BLaER1 treated with 17β-estradiol and CSF1 and Interleukin-3, amounts not matched to agents 10 nM and 100 nM (cell line): ENCODE data around the gene CRLF1.
A peak's percentile ranks its signal among the peaks of the same experiment; 100 is the strongest.

Experiments used
- H3K27ac ChIP-seq, 11 experiments: shearing (Covaris generic); formaldehyde crosslinking; 2 replicates each; pipeline ENCODE4 v1.8.1; 2022
- H3K27me3 ChIP-seq, 11 experiments: shearing (Covaris generic); formaldehyde crosslinking; 2 replicates each; pipeline ENCODE4 v1.8.1; 2022
- H3K36me3 ChIP-seq, 11 experiments: shearing (Covaris generic); formaldehyde crosslinking; 2 replicates each; pipeline ENCODE4 v1.8.1; 2022
- H3K4me1 ChIP-seq, 10 experiments: shearing (Covaris generic); formaldehyde crosslinking; 2 replicates each; pipeline ENCODE4 v1.8.1; 2022
- H3K4me2 ChIP-seq, 11 experiments: shearing (Covaris generic); formaldehyde crosslinking; 2 replicates each; pipeline ENCODE4 v1.8.1; 2022
- H3K4me3 ChIP-seq, 10 experiments: shearing (Covaris generic); formaldehyde crosslinking; 2 replicates each; pipeline ENCODE4 v1.8.1; 2022
- H3K9ac ChIP-seq, 11 experiments: shearing (Covaris generic); formaldehyde crosslinking; 2 replicates each; pipeline ENCODE4 v1.8.1; 2022
- H3K9me3 ChIP-seq, 11 experiments: shearing (Covaris generic); formaldehyde crosslinking; replicated peaks in 1 of 11; 2 replicates each; pipeline ENCODE4 v1.8.1; 2022
- H4K20me1 ChIP-seq, 11 experiments: shearing (Covaris generic); formaldehyde crosslinking; 2 replicates each; pipeline ENCODE4 v1.8.1; 2022
- Cebpa-rat ChIP-seq, 11 experiments: shearing (Covaris generic); IDR thresholded peaks; 2 replicates each; pipeline ENCODE4 v1.8.1; 2022

The CRLF1 gene

DNA sequence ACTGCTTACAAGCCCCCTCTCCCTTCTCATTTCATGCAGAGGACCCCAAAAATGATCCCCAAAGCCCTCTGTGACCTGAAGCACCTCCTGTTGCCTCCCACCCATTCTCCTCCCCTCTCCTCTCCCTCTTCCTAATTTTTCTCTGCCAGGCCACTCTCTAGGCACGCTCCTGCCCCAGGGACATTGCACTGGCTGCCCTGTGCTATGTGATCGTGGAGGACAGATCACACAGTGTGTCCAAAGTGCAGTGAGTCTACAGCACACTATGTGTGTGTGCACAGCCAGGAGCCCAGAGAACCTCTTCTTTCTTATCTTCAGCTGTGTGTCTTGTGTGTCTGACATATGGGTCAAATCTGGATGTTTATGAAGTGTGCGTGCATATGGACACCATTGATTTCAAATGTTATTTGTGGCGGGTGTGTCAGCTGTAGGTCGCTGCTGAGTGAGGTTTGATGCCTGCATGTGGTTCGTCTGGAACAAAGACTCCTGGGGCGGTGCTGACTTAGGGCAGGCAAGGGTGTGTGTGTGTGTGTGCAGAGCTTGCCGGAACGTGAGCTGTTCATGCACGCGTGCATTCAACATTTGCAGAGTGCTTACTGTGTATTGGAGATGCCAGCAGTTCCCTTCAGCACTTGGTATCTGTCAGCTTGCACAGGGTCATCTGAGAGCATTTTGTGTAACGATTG, 28.2 kb upstream of the CRLF1 start:
- H3K4me2 ChIP-seq, result peak overlapping the region in 2 of 11 experiments; percentile 41 to 69; a peak in 2 of 22 replicates
- H3K36me3 ChIP-seq, result peaks cover 0 to 2% (median 0%) of the 10 kb centered on the region in 11 experiments; a peak in 2 of 22 replicates
- H3K4me3 ChIP-seq, result no peak overlapping the region
- no peaks in the 10 kb centered on the region for H3K9me3 ChIP-seq
- H4K20me1 ChIP-seq, result peaks cover 0 to 28% (median 7%) of the 10 kb centered on the region in 11 experiments; a peak in 8 of 22 replicates
- no peak overlapping the region for H3K27ac ChIP-seq
- no peak overlapping the region for H3K9ac ChIP-seq
- TF ChIP-seq Cebpa-rat (IDR thresholded peaks at IDR 0.05), result no peak
- H3K27me3 ChIP-seq, result no peaks in the 10 kb centered on the region
- H3K4me1 ChIP-seq, result peaks cover 15 to 42% (median 33%) of the 10 kb centered on the region in 10 experiments

DNA sequence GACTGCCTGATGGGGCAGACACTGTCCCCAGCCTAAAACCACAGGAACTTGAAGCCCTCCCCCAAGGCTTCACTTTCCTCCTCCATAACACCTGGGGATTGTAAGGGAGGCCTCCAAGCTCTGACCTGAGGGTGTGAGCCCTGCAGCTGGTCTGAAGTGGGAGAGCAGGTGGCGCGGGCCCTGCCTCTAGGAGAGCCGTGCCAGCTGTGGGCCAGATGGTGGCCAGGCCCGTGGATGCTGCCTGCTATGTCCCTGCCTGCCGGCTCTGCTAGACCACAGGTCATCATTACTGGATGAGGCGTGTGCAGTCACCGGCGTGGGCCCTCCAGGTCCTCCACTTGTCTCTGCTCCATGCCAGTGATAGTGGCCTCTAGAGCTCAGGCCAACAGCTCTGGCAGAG, 26.7 kb upstream of the CRLF1 start:
- no peak for TF ChIP-seq Cebpa-rat (IDR thresholded peaks at IDR 0.05)
- H3K36me3 ChIP-seq, result no peaks in the 10 kb centered on the region
- 0 out of 22 replicates have a peak overlapping the region, but pooled peaks of 1 of the 11 experiments have one; percentile 13 for H3K9ac ChIP-seq
- peaks cover 11 to 43% (median 30%) of the 10 kb centered on the region in 10 experiments for H3K4me1 ChIP-seq
- no peaks in the 10 kb centered on the region for H3K9me3 ChIP-seq
- no peak overlapping the region for H3K4me3 ChIP-seq
- peak overlapping the region in 7 of 11 experiments; percentile 20 to 66 (median 39); a peak in 11 of 22 replicates for H3K4me2 ChIP-seq
- H4K20me1 ChIP-seq, result peaks cover 0 to 14% (median 6%) of the 10 kb centered on the region in 11 experiments; a peak in 8 of 22 replicates
- H3K27me3 ChIP-seq, result no peaks in the 10 kb centered on the region
- H3K27ac ChIP-seq, result no peak overlapping the region

DNA sequence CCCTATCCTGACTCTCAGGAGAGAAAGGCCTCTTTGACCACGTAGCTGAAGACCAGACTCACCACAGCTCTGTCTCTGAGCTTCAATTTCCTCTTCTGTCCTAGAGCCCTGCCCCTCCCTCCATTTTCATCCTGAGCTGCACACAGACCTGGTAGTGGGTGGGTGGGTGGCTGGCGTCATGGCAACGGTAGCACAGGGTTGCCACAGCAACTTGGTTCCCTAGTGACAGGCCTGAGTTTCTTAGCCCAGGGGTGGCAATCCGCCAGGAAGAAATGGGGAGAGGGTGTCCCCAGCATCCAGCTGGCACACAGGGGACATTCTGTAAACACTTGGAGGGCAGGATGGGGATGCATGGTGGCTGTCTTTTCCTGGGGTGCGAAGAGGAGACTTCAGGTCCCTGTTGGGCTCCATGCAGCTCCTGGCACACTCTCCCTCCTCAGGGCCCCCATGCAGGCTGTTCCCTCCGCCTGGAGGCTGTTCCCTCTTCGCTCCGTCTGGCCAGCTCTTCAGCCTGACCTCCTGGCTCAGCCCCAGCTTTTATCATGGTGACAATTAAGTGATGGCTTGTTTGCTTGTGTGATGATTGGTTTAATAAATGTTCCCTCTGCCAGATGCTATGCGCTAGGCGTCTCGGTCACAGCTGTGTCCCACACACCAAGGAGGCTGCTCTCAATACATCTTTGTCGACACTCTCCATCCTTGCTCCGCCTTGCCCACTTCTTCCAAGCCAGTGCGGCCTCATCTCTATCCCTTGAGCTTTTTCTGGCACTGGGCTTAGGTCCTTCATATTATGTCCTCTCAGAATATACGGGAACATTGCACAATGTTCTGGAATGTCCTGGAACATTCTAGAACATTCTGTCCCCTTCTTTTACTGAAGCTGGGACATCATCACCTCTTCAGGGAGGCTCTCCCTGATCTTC, 22.8 kb upstream of the CRLF1 start:
- H3K27me3 ChIP-seq, result no peaks in the 10 kb centered on the region
- no peaks in the 10 kb centered on the region for H3K36me3 ChIP-seq
- 0 out of 22 replicates have a peak, but pooled peaks of 1 of the 11 experiments have one; percentile 10 for TF ChIP-seq Cebpa-rat (IDR thresholded peaks at IDR 0.05)
- H3K27ac ChIP-seq, result no peak overlapping the region
- peak overlapping the region in 7 of 11 experiments; percentile 5 to 31 (median 23); a peak in 8 of 22 replicates for H3K4me2 ChIP-seq
- H4K20me1 ChIP-seq, result no peaks in the 10 kb centered on the region; a peak in 1 of 22 replicates
- H3K9me3 ChIP-seq, result no peaks in the 10 kb centered on the region
- peaks cover 0 to 23% (median 10%) of the 10 kb centered on the region in 10 experiments; a peak in 14 of 20 replicates for H3K4me1 ChIP-seq
- H3K9ac ChIP-seq, result no peak overlapping the region
- H3K4me3 ChIP-seq, result no peak overlapping the region

DNA sequence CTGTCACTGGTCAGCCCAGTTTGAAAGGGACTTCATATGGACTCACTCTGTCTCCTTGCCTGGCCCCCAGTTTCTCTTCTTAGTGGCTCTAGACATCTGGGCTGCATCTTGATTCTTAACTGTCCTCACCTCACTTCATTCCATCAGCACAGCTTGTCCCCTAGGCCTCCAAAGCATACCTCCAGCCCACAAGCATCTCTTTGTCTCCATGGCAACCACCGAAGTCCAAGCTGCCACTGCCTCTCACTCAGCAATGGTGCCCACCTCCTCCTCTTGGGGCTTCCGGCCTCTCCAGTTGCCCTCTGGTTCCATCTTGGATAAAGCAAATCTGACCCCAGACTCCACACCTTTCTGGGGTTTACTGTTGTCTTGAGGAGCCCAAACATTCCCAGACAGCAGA, 20.3 kb upstream of the CRLF1 start:
- Histone ChIP-seq H4K20me1 (no peaks in the 10 kb centered on the region; a peak in 1 of 22 replicates), H3K4me2 (no peak overlapping the region), H3K4me1 (peaks cover 0 to 22% (median 6%) of the 10 kb centered on the region in 10 experiments; a peak in 12 of 20 replicates), H3K36me3 (no peaks in the 10 kb centered on the region), H3K27me3 (no peaks in the 10 kb centered on the region; a peak in 1 of 22 replicates), H3K4me3 (no peak overlapping the region), H3K9ac (no peak overlapping the region), H3K9me3 (no peaks in the 10 kb centered on the region), H3K27ac (no peak overlapping the region)
- TF ChIP-seq Cebpa-rat (IDR thresholded peaks at IDR 0.05), result no peak

DNA sequence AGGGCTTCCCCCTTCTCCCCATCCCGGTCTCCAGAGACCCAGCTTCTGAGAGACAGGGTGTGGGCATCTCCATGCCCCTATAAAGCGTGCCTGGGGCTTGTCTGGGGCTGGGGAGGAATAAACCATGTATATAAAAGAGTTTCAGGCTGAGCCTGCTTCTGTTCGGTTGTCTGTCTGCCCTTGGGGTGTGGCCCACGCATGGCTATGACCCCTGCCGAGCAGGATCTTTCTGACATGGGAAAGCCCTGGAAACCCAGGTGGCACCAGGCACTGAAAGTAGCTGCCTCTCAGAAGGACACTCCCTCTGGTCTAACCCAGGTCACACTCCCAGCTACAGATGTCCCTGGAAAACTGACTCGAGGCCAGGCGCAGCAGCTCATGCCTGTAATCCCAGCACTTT, 14.3 kb upstream of the CRLF1 start:
- H4K20me1 ChIP-seq, result no peaks in the 10 kb centered on the region; a peak in 1 of 22 replicates
- H3K9me3 ChIP-seq, result peaks cover 0 to 18% (median 12%) of the 10 kb centered on the region in 11 experiments; a peak in 16 of 22 replicates

DNA sequence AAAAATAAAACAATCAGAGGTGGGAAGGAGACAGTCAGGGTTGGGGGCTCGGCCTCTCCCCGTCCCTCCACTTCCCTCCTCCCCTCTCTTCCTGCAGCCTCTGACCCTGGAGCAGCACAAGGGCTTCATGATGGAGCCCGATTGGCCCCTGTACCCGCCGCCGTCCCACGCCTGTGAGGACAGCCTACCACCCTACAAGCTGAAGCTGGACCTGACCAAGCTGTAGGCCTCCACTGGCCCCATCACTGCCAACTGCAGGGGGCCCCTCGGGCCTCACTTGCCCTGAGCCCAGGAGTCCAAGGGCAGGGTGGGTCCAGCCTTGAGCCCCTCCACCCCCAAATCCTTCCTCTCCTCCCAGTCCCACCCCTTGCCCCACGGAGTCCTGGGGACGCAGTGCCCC, 13.7 kb upstream of the CRLF1 start:
- Histone ChIP-seq H3K9me3 (peaks cover 0 to 21% (median 12%) of the 10 kb centered on the region in 11 experiments; a peak in 16 of 22 replicates), H3K9ac (no peak overlapping the region), H3K4me1 (peaks cover 0 to 22% (median 15%) of the 10 kb centered on the region in 10 experiments; a peak in 14 of 20 replicates), H3K4me3 (no peak overlapping the region), H3K36me3 (no peaks in the 10 kb centered on the region), H3K27ac (no peak overlapping the region), H3K4me2 (peak overlapping the region in 3 of 11 experiments; percentile 15 to 43 (median 30); a peak in 3 of 22 replicates), H4K20me1 (no peaks in the 10 kb centered on the region; a peak in 1 of 22 replicates), H3K27me3 (peaks cover 8 to 25% (median 15%) of the 10 kb centered on the region in 11 experiments)
- no peak for TF ChIP-seq Cebpa-rat (IDR thresholded peaks at IDR 0.05)

More for the DNA sequence above, 14.3 kb upstream of the CRLF1 start:
- Histone ChIP-seq H3K4me1 (peaks cover 0 to 22% (median 15%) of the 10 kb centered on the region in 10 experiments; a peak in 14 of 20 replicates), H3K9ac (no peak overlapping the region), H3K4me2 (peak overlapping the region in 5 of 11 experiments; percentile 15 to 56 (median 30); a peak in 7 of 22 replicates), H3K4me3 (no peak overlapping the region), H3K27me3 (peaks cover 3 to 19% (median 9%) of the 10 kb centered on the region in 11 experiments), H3K36me3 (no peaks in the 10 kb centered on the region), H3K27ac (no peak overlapping the region)
- no peak for TF ChIP-seq Cebpa-rat (IDR thresholded peaks at IDR 0.05)

DNA sequence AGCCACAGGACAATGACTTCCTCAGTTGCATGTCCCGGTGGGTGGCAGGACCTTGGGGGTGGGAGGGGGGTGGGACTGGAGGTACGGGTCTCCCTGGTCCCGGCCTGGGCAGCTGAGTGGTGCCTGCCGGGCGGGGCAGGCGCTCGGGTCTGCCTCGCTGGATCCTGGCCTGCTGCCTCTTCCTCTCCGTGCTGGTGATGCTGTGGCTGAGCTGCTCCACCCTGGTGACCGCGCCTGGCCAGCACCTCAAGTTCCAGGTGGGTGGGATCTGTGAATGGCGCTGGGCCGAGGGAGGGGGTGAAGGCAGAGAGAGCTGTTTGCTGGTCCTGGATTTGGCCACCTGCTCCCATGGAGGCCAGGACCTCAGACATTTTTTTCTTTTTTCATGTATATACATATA, 11.6 kb upstream of the CRLF1 start:
- Histone ChIP-seq H4K20me1 (peaks cover 0 to 15% (median 8%) of the 10 kb centered on the region in 11 experiments; a peak in 10 of 22 replicates), H3K9ac (no peak overlapping the region), H3K4me1 (peaks cover 0 to 22% (median 15%) of the 10 kb centered on the region in 10 experiments; a peak in 14 of 20 replicates)

DNA sequence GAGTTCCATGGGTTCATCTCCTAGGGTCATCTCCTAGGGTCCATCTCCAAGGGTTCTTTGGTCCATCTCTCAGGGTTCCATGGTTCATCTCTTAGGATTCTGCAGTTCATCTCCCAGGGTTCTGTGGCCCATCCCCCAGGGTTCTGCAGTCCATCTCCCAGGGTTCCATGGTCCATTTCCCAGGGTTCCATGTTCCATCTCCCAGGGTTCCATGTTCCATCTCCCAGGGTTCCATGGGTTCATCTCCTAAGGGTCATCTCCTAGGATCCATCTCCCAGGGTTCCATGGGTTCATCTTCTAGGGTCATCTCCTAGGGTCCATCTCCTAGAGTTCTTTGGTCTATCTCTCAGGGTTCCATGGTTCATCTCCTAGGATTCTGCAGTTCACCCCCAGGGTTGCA, 11.0 kb upstream of the CRLF1 start:
- H3K27me3 ChIP-seq, result peaks cover 36 to 53% (median 43%) of the 10 kb centered on the region in 11 experiments
- peaks cover 0 to 21% (median 12%) of the 10 kb centered on the region in 11 experiments; a peak in 16 of 22 replicates for H3K9me3 ChIP-seq
- peaks cover 0 to 22% (median 14%) of the 10 kb centered on the region in 11 experiments; a peak in 16 of 22 replicates for H4K20me1 ChIP-seq
- H3K4me2 ChIP-seq, result no peak overlapping the region
- no peak overlapping the region for H3K9ac ChIP-seq
- H3K4me3 ChIP-seq, result no peak overlapping the region
- no peak for TF ChIP-seq Cebpa-rat (IDR thresholded peaks at IDR 0.05)
- no peak overlapping the region for H3K27ac ChIP-seq
- H3K4me1 ChIP-seq, result peaks cover 6 to 26% (median 20%) of the 10 kb centered on the region in 10 experiments; a peak in 19 of 20 replicates
- H3K36me3 ChIP-seq, result no peaks in the 10 kb centered on the region

More for the DNA sequence above, 11.6 kb upstream of the CRLF1 start:
- Histone ChIP-seq H3K4me3 (no peak overlapping the region), H3K9me3 (peaks cover 0 to 21% (median 12%) of the 10 kb centered on the region in 11 experiments; a peak in 16 of 22 replicates), H3K27ac (no peak overlapping the region), H3K4me2 (no peak overlapping the region), H3K36me3 (no peaks in the 10 kb centered on the region), H3K27me3 (peaks cover 29 to 46% (median 36%) of the 10 kb centered on the region in 11 experiments)
- no peak for TF ChIP-seq Cebpa-rat (IDR thresholded peaks at IDR 0.05)
